Endothelial cell of umbilical vein (primary cell): ENCODE measurements around the gene TRMT10B.

Source experiments
- EZH2 ChIP-seq: IDR thresholded peaks from 2 replicates; pipeline ENCODE4 v1.6.1; 2012; ENCODE audit warnings: borderline replicate concordance, low read depth, mild to moderate bottlenecking, moderate library complexity, low read length, inconsistent platforms; ENCODE audit not compliant: severe bottlenecking
- FOS ChIP-seq: IDR thresholded peaks from 2 replicates; pipeline ENCODE4 v1.6.1; 2011; ENCODE audit warnings: mild to moderate bottlenecking, low read length, moderate library complexity, borderline replicate concordance; ENCODE audit not compliant: insufficient read depth
- GATA2 ChIP-seq: IDR thresholded peaks from 2 replicates; pipeline ENCODE4 v1.7.0; 2011; ENCODE audit warnings: low read depth, mild to moderate bottlenecking, moderate library complexity, mixed read lengths, low read length; ENCODE audit not compliant: insufficient read length, insufficient read depth
- JUN ChIP-seq: IDR thresholded peaks from 2 replicates; pipeline ENCODE4 v1.6.1; 2011; ENCODE audit warnings: borderline replicate concordance, low read depth; ENCODE audit not compliant: insufficient read length, insufficient read depth
- POLR2A ChIP-seq: IDR thresholded peaks from 2 replicates; pipeline ENCODE4 v1.6.1; 2012; ENCODE audit warnings: low read depth, mild to moderate bottlenecking, control low read depth, low read length
- POLR2AphosphoS5 ChIP-seq: IDR thresholded peaks from 2 replicates; pipeline ENCODE4 v1.6.1; 2012; ENCODE audit warnings: low read depth, mild to moderate bottlenecking, control low read depth, low read length, moderate library complexity; ENCODE audit not compliant: insufficient read depth
- TF ChIP-seq, protein P1 (sequence below), 2 donors: IDR thresholded peaks; 1 replicate in 1 of 2; 2 replicates in 1 of 2; pipeline ENCODE4 v1.5.1; 2011; ENCODE audit warnings: low read length in 2 of 2, mild to moderate bottlenecking in 2 of 2, moderate library complexity in 2 of 2, control low read depth in 1 of 2, inconsistent platforms in 1 of 2, low read depth in 1 of 2; ENCODE audit not compliant: insufficient read depth in 1 of 2; ENCODE audit errors: extremely low read depth in 1 of 2
- TF ChIP-seq, protein P2 (sequence below): IDR thresholded peaks from 2 replicates; pipeline ENCODE4 v1.6.1; 2011; ENCODE audit not compliant: insufficient read depth, insufficient read length

DNA sequence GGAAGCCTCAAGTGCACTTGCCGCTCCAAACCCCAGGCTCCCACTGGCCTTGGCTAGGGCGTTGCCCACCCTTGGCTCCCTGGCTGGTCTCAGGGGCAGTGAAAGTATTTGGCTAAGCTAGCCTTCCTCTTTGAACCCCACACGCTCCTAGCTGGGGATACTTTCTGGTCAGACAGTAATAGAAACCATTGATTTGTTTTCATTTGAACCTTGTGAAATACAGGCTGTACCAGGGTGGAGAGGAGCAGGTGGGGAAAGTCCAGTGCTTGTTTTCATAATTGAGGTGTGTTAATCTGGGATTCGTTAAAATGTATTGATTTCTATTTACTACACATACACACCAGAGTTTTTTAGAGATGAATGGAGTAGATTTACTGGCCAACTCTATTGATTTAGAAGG, 45.9 kb upstream of the TRMT10B start:
- TF ChIP-seq, protein P1, sequence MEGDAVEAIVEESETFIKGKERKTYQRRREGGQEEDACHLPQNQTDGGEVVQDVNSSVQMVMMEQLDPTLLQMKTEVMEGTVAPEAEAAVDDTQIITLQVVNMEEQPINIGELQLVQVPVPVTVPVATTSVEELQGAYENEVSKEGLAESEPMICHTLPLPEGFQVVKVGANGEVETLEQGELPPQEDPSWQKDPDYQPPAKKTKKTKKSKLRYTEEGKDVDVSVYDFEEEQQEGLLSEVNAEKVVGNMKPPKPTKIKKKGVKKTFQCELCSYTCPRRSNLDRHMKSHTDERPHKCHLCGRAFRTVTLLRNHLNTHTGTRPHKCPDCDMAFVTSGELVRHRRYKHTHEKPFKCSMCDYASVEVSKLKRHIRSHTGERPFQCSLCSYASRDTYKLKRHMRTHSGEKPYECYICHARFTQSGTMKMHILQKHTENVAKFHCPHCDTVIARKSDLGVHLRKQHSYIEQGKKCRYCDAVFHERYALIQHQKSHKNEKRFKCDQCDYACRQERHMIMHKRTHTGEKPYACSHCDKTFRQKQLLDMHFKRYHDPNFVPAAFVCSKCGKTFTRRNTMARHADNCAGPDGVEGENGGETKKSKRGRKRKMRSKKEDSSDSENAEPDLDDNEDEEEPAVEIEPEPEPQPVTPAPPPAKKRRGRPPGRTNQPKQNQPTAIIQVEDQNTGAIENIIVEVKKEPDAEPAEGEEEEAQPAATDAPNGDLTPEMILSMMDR (IDR thresholded peaks at IDR 0.05; ENCODE audit: extremely low read depth in 1 of 2, insufficient read depth in 1 of 2, low read depth in 1 of 2, low read length in 2 of 2), result no peak
- TF ChIP-seq POLR2A (no peak), EZH2 (no peak), JUN (no peak), POLR2AphosphoS5 (no peak), FOS (no peak), GATA2 (no peak)
- TF ChIP-seq, protein P2, sequence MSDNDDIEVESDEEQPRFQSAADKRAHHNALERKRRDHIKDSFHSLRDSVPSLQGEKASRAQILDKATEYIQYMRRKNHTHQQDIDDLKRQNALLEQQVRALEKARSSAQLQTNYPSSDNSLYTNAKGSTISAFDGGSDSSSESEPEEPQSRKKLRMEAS, result no peak
